HG03571 (cell line): ENCODE results near the gene CACNA1B.
"Not testable (repeated sequence)": the region's sequence is repeated elsewhere in the genome, so short reads cannot be mapped to it uniquely, and the experiment has no call there.

ENCODE experiments used
- ATAC-seq: cut with Tn5 transposase; IDR thresholded peaks from one replicate; pipeline ENCODE4 v1.9.1; 2021; ENCODE audit not compliant: unreplicated experiment

The CACNA1B gene

GRCh38 chr9:137865581-137866145 lies 11.9 kb upstream of the CACNA1B start:
- ATAC-seq: no peak

GRCh38 chr9:137866226-137867141 lies 11.1 kb upstream of the CACNA1B start:
- no peak for ATAC-seq

GRCh38 chr9:137870432-137870831 lies 7.2 kb upstream of the CACNA1B start:
- no peak for ATAC-seq

- ATAC-seq: no peak
Measured at GRCh38 chr9:137872296-137872695, 5.3 kb upstream of the CACNA1B start.

GRCh38 chr9:137873408-137873807 lies 4.2 kb upstream of the CACNA1B start:
- no peak for ATAC-seq

GRCh38 chr9:137873858-137874362 lies 3.7 kb upstream of the CACNA1B start:
- no peak for ATAC-seq

- ATAC-seq: no peak
Measured at GRCh38 chr9:137875354-137875753, 2.2 kb upstream of the CACNA1B start.

GRCh38 chr9:137875846-137876245 lies 1.7 kb upstream of the CACNA1B start:
- no peak for ATAC-seq

GRCh38 chr9:137876269-137876668 lies 1.3 kb upstream of the CACNA1B start:
- no peak for ATAC-seq

GRCh38 chr9:137876781-137877386 lies 698 bp upstream of the CACNA1B start:
- no peak for ATAC-seq

- ATAC-seq: no peak
Measured at GRCh38 chr9:137878146-137878941, 762 bp downstream of the CACNA1B start.

GRCh38 chr9:137879052-137879451 lies 1.5 kb downstream of the CACNA1B start:
- no peak for ATAC-seq

- no peak for ATAC-seq
Measured at GRCh38 chr9:137879566-137880150, 2.1 kb downstream of the CACNA1B start.

- ATAC-seq: no peak
Measured at GRCh38 chr9:137880160-137880975, 2.8 kb downstream of the CACNA1B start.

- no peak for ATAC-seq
Measured at GRCh38 chr9:137880976-137881530, 3.5 kb downstream of the CACNA1B start.

- no peak for ATAC-seq
Measured at GRCh38 chr9:137881591-137882505, 4.3 kb downstream of the CACNA1B start.

GRCh38 chr9:137882506-137882821 lies 4.9 kb downstream of the CACNA1B start:
- ATAC-seq: no peak

- ATAC-seq: not testable (repeated sequence)
Measured at GRCh38 chr9:137883977-137884376, 6.4 kb downstream of the CACNA1B start.

- not testable (repeated sequence) for ATAC-seq
Measured at GRCh38 chr9:137884547-137884946, 7.0 kb downstream of the CACNA1B start.
